Activated CD4-positive, CD25-positive, alpha-beta regulatory T cell treated with anti-CD3 and anti-CD28 coated beads, Interleukin-2, amount 50 U/mL, for 16 hours (primary cell): Measurements from ENCODE around the gene AQP9.

ENCODE experiments used
- DNase-seq: peaks from one replicate; pipeline ENCODE4 v3.0.0-alpha.2; 2020; ENCODE audit warnings: low read depth, low spot score

Gene AQP9

GRCh38 chr15:58227706-58228543 is 89.7 kb downstream of the AQP9 start:
- DNase-seq, result peak; percentile 24

GRCh38 chr15:58228718-58229117 is 90.5 kb downstream of the AQP9 start:
- DNase-seq, result no peak

- no peak for DNase-seq
Observed at GRCh38 chr15:58229297-58229768, 91.2 kb downstream of the AQP9 start.

GRCh38 chr15:58232281-58233065 is 94.3 kb downstream of the AQP9 start:
- DNase-seq, result no peak

- no peak for DNase-seq
Observed at GRCh38 chr15:58233341-58233740, 95.2 kb downstream of the AQP9 start.
